Peyer's patch (tissue), 4 donors: ENCODE results near the gene PRKCH. TPM values are rescaled to one million over a fixed set of nuclear protein-coding genes. Genes with fewer than 3 reads are reported as not detected.

ENCODE experiments used
- DNase-seq, 3 donors: peaks; one replicate each; pipeline ENCODE4 v3.0.0-alpha.2; 2017 to 2019
- H3K27ac ChIP-seq, 4 donors: fragments of 200-600 bp; sonication (generic); one replicate each; pipeline ENCODE4 v1.5.1; 2016 to 2019
- H3K27me3 ChIP-seq, 2 donors: fragments of 200-600 bp; sonication (generic); one replicate each; pipeline ENCODE4 v1.5.1; 2019
- H3K36me3 ChIP-seq, 3 donors: fragments of 200-600 bp; sonication (generic); one replicate each; pipeline ENCODE4 v1.5.1; 2016 to 2019
- H3K4me1 ChIP-seq, 4 donors: fragments of 200-600 bp; sonication (generic); one replicate each; pipeline ENCODE4 v1.5.1; 2016 to 2019
- H3K4me3 ChIP-seq, 4 donors: fragments of 200-600 bp; sonication (generic); 1 replicate in 3 of 4; 2 replicates in 1 of 4; pipeline ENCODE4 v1.5.1; 2016 to 2019; ENCODE audit warnings: mild to moderate bottlenecking in 1 of 4
- H3K9me3 ChIP-seq, 4 donors: fragments of 200-600 bp; sonication (generic); one replicate each; pipeline ENCODE4 v1.5.1; 2016 to 2019; ENCODE audit warnings: mild to moderate bottlenecking in 1 of 4
- CTCF ChIP-seq, 6 experiments: fragments of 450-650 bp in 4 of 6; fragments of 200-600 bp in 2 of 6; sonication (generic) in 1 of 6; IDR thresholded peaks; one replicate each; pipeline ENCODE4 v1.5.1; 2017 to 2019; ENCODE audit warnings: antibody characterized with exemption in 6 of 6, mild to moderate bottlenecking in 3 of 6, moderate library complexity in 1 of 6
- POLR2A ChIP-seq, 2 donors: fragments of 450-650 bp; IDR thresholded peaks; one replicate each; pipeline ENCODE4 v1.5.1; 2017; ENCODE audit warnings: antibody characterized with exemption in 2 of 2, mild to moderate bottlenecking in 2 of 2, moderate library complexity in 2 of 2
- total RNA-seq, 4 donors: library from RNA; depleted of rRNA; stranded (reverse); fragments of >200 nt; gene quantifications; one replicate each; pipeline ENCODE4 v1.1.0, GENCODE V29; 2016

The PRKCH gene
- total RNA-seq, 4 donors from 2014 or later = 32.5 to 64.2 (median 53.0) TPM

GRCh38 chr14:61357123-61357522 lies 35.7 kb downstream of the PRKCH start:
- H3K4me1 ChIP-seq = no peaks in the 10 kb centered on the region
- no peak overlapping the region for H3K4me3 ChIP-seq
- no peak overlapping the region for H3K27ac ChIP-seq
- no peak for DNase-seq
- H3K36me3 ChIP-seq = no peaks in the 10 kb centered on the region
- no peak for TF ChIP-seq POLR2A (IDR thresholded peaks at IDR 0.05)
- no peak for TF ChIP-seq CTCF (IDR thresholded peaks at IDR 0.05)
- H3K9me3 ChIP-seq = no peaks in the 10 kb centered on the region
- no peaks in the 10 kb centered on the region for H3K27me3 ChIP-seq

GRCh38 chr14:61358554-61359226 lies 37.3 kb downstream of the PRKCH start:
- Histone ChIP-seq H3K36me3 (no peaks in the 10 kb centered on the region), H3K27me3 (no peaks in the 10 kb centered on the region), H3K4me3 (no peak overlapping the region), H3K4me1 (no peaks in the 10 kb centered on the region), H3K9me3 (no peaks in the 10 kb centered on the region), H3K27ac (no peak overlapping the region)
- TF ChIP-seq POLR2A (IDR thresholded peaks at IDR 0.05) (no peak), CTCF (IDR thresholded peaks at IDR 0.05) (no peak)
- DNase-seq = no peak

- Histone ChIP-seq H3K4me1 (no peaks in the 10 kb centered on the region), H3K27ac (no peak overlapping the region), H3K36me3 (no peaks in the 10 kb centered on the region), H3K27me3 (no peaks in the 10 kb centered on the region), H3K9me3 (no peaks in the 10 kb centered on the region), H3K4me3 (no peak overlapping the region)
- TF ChIP-seq POLR2A (IDR thresholded peaks at IDR 0.05) (no peak), CTCF (IDR thresholded peaks at IDR 0.05) (no peak)
- no peak for DNase-seq
Observed at GRCh38 chr14:61360796-61361525, 39.6 kb downstream of the PRKCH start.

- Histone ChIP-seq H3K4me1 (no peaks in the 10 kb centered on the region), H3K4me3 (no peak overlapping the region), H3K9me3 (no peaks in the 10 kb centered on the region), H3K27ac (no peak overlapping the region), H3K36me3 (no peaks in the 10 kb centered on the region), H3K27me3 (no peaks in the 10 kb centered on the region)
- no peak for DNase-seq
- no peak for TF ChIP-seq CTCF (IDR thresholded peaks at IDR 0.05)
- no peak for TF ChIP-seq POLR2A (IDR thresholded peaks at IDR 0.05)
Observed at GRCh38 chr14:61362072-61362750, 40.8 kb downstream of the PRKCH start.

GRCh38 chr14:61364243-61364642 lies 42.9 kb downstream of the PRKCH start:
- Histone ChIP-seq H3K9me3 (no peaks in the 10 kb centered on the region), H3K4me3 (no peak overlapping the region), H3K4me1 (no peaks in the 10 kb centered on the region), H3K27ac (no peak overlapping the region), H3K27me3 (no peaks in the 10 kb centered on the region), H3K36me3 (no peaks in the 10 kb centered on the region)
- TF ChIP-seq CTCF (IDR thresholded peaks at IDR 0.05) (no peak), POLR2A (IDR thresholded peaks at IDR 0.05) (no peak)
- no peak for DNase-seq
